Caki2 (cell line): Measurements from ENCODE around the gene MICAL3. TPM values are rescaled to one million over a fixed set of nuclear protein-coding genes. Genes with fewer than 3 reads are reported as not detected.

Experiments used
- DNase-seq: peaks from one replicate; pipeline ENCODE4 v3.0.0-alpha.2; 2015; ENCODE audit warnings: low read depth
- in situ Hi-C: cut with HindIII; loops from 2 replicates; pipeline ENCODE4 v1.10.0; 2016; ENCODE audit warnings: low sequenced_read_pairs, low pct_unique_long_range_greater_than_20kb, mixed read lengths
- total RNA-seq: library from RNA; depleted of rRNA; stranded (reverse); fragments of >200 nt; shearing (Covaris generic); gene quantifications from 2 replicates; pipeline ENCODE4 v1.2.3, GENCODE V29; 2014; ENCODE audit warnings: low replicate concordance

Gene MICAL3
- total RNA-seq, 1 experiment from 2014 or later: 14.5 TPM

- DNase-seq: peak; percentile 86
- in situ Hi-C loops: no loop called here
These were observed 194.1 kb downstream of the MICAL3 start for GRCh38 chr22:17830043-17830961.

DNA sequence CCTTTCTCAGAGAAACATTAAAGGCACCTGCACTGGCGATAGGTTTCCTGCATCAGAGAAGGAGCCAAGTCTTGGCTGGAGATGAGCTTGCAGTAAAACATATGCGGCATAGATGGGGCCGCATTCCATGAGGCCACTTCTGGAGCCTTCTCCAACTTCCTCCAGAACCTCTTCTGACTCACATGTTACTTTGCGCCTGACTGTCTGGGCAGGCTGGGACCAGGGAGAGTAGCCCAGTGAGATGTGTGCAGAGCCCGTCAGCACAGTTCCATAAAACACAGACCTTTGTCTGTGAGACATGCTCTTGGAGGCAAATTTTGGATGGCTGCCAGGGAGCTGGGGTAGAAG lies 194.7 kb downstream of the MICAL3 start:
- in situ Hi-C loops: no loop called here
- no peak for DNase-seq

GRCh38 chr22:17828502-17829080 lies 195.8 kb downstream of the MICAL3 start:
- no peak for DNase-seq
- in situ Hi-C loops: no loop called here

- in situ Hi-C loops: no loop called here
These were observed 196.9 kb downstream of the MICAL3 start for GRCh38 chr22:17827466-17827865.

GRCh38 chr22:17825876-17826550 lies 198.3 kb downstream of the MICAL3 start:
- in situ Hi-C loops: no loop called here
- DNase-seq: no peak

More at GRCh38 chr22:17827466-17827865, 196.9 kb downstream of the MICAL3 start:
- no peak for DNase-seq

DNA sequence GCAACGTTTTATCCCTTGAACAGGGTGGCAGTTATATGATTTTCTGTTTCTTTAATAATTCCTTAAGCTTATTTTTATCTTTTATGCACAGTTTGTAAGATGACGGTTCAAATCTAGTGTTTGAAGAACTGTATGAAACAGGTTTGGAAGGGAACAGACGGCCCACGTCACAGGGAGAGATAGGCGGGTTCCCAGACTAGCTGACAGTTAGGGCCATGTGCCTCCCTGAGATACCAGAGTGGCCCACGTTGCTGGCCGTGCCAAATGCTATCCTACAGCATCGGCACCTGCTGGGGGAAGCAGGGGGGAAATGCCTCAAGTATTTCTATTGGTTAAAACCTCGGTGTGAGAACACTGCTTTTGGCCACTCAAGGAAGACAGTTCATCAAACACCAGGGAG lies 199.9 kb downstream of the MICAL3 start:
- no peak for DNase-seq
- in situ Hi-C loops: no loop called here

DNA sequence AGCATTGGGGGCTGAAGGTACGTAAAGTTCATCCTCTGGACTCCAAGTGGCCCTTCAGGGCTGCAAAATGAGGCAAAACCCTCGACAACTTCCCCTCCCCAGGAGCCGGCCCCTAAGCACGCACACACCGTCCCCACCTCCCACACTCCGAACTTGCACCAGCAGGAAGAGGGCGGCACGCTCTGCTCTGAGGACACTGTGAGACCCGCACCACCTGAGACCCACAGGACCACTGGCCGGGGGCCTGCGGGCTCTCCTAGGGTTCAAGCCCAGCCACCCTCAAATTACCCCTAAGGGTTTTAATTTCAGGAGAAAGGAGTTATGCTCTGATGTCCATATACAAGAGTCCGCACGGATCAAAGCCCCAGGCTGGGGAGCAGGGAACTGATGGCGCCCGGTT lies 200.4 kb downstream of the MICAL3 start:
- in situ Hi-C loops: no loop called here
- no peak for DNase-seq

DNA sequence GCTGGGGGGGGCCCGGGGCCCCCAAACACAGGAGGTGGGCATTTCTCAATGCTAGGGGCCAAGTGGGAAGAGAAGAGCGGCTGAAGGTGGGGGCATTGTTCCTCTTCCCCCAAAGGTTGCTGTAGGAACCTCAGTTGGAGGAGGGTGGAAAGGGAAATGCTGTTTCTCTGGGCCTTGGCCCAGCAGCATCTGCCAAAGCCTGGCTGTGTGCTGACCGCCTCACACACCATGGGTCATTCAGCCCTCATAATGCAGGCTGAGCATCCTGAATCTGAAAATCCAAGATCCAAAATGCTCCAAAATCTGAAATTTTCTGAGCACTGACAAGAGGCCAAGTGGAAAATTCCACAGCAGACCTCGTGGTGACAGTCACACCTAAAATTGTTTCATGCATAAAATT lies 201.1 kb downstream of the MICAL3 start:
- DNase-seq: no peak
- in situ Hi-C loops: no loop called here

- in situ Hi-C loops: no loop called here
These were observed 202.3 kb downstream of the MICAL3 start for GRCh38 chr22:17822087-17822486.

GRCh38 chr22:17820879-17821439 lies 203.4 kb downstream of the MICAL3 start:
- in situ Hi-C loops: no loop called here
- no peak for DNase-seq

More at GRCh38 chr22:17822087-17822486, 202.3 kb downstream of the MICAL3 start:
- DNase-seq: no peak

DNA sequence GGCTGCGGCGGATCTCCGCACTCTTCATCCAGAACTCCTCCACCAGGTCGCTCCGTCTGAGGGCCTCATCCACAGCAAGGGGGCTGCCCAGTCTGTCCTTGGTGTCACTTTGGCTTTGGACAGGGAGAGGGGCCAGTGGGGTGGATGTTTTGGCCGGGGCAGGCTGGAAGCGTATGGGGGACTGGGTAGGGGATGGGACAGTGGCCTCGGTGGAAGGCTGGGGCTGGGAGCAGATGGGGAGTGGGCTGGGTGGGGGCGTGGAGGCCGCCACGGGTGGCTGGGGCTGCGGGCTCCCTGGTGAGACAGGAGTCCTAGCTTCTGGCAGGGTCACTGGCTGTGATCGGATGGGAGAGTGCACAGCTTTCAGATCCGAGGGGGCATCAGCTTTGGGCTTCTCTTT lies 205.7 kb downstream of the MICAL3 start:
- in situ Hi-C loops: no loop called here
- DNase-seq: no peak

- DNase-seq: no peak
- in situ Hi-C loops: no loop called here
These were observed 206.2 kb downstream of the MICAL3 start for GRCh38 chr22:17818180-17818579.

- no peak for DNase-seq
- in situ Hi-C loops: no loop called here
These were observed 206.8 kb downstream of the MICAL3 start for GRCh38 chr22:17817511-17818065.

GRCh38 chr22:17817079-17817478 lies 207.3 kb downstream of the MICAL3 start:
- in situ Hi-C loops: no loop called here

GRCh38 chr22:17816649-17817048 lies 207.7 kb downstream of the MICAL3 start:
- DNase-seq: no peak
- in situ Hi-C loops: no loop called here

More at GRCh38 chr22:17817079-17817478, 207.3 kb downstream of the MICAL3 start:
- DNase-seq: no peak

DNA sequence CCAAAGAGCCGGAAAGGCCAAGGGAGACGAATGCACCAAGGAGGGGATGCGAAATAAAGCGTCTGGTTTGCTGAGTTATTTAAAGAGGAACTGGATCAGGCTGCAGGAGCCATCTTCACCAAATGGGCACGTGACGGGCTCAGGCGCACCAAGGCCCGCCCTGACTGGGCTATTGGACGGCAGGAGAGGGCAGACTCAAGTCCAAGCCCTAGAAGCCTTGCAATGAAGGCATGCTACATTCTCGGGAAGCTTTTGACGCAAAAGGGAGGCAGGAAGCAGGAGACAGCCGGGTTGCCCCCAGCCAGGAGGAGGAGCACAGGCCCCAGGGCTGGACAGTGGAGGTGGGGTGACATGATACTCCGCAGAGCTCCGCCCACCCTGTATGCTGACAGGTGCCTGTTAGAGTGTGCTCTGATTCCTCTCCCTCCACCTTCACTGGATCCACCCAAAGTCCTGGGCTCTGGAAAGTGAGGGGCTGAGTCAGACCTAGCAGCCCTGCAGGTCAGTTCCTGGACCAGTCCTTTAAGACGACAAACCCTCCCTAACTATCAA lies 208.6 kb downstream of the MICAL3 start:
- no peak for DNase-seq
- in situ Hi-C loops: no loop called here

DNA sequence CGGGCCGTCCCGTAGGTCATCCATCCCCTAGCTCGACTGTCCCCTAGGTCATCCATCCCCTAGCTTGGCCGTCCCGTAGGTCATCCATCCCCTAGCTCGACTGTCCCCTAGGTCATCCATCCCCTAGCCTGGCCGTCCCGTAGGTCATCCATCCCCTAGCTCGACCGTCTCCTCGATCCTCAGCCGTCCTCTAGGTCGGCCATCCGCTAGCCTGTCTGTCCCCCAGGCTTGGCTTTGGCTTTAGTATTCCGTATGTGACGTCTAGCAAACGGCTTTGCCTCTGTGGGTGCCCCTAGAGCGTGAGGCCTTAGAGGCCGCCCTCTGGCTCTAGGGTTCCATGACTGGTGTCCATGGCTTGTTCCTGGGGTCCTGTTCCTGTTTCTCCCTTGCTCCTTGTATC lies 209.5 kb downstream of the MICAL3 start:
- DNase-seq: no peak
- in situ Hi-C loops: no loop called here

DNA sequence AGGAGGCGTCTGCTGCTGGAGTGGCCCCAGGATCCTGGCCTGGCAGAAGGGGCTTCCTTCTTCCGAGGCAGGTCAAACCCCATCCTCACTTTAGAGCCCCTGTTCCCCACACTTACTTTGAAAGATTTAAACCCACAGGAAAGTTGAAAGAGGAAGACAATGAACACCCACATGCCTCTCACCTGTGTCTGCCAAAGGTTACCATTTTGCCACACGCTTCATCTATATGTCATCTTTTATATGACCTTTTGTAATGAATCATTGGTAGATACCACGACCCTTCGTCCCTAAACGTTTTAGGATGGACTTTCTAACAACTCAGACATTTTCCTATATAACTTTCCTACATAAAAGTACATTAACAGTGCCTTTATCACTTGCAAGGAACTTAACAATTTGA lies 210.3 kb downstream of the MICAL3 start:
- no peak for DNase-seq
- in situ Hi-C loops: no loop called here
